RWPE2 (cell line): ENCODE results near the gene BANK1.

Experiments
- ATAC-seq: fragments of 200-7000 bp; cut with Tn5 transposase; 3 replicates; pipeline ENCODE4 v1.9.1; 2021; ENCODE audit warnings: low read depth
- DNase-seq: peaks from one replicate; pipeline ENCODE4 v3.0.0-alpha.2; 2020; ENCODE audit warnings: low spot score
- H3K27ac ChIP-seq: fragments of 450-650 bp; 2 replicates; pipeline ENCODE4 v1.5.1; 2017; ENCODE audit warnings: mild to moderate bottlenecking; ENCODE audit not compliant: poor library complexity, severe bottlenecking
- H3K27me3 ChIP-seq: fragments of 250-450 bp; sonication (Bioruptor Pico); 2 replicates; pipeline ENCODE4 v1.5.1; 2021; ENCODE audit warnings: mild to moderate bottlenecking, moderate library complexity; ENCODE audit not compliant: insufficient read depth, poor library complexity, severe bottlenecking
- H3K36me3 ChIP-seq: fragments of 250-450 bp; sonication (Bioruptor Pico); 2 replicates; pipeline ENCODE4 v1.5.1; 2020; ENCODE audit warnings: low read depth, mild to moderate bottlenecking, moderate library complexity
- H3K4me1 ChIP-seq: fragments of 250-450 bp; sonication (Bioruptor Pico); 2 replicates; pipeline ENCODE4 v1.5.1; 2021; ENCODE audit warnings: mild to moderate bottlenecking, moderate library complexity; ENCODE audit not compliant: insufficient read depth, poor library complexity, severe bottlenecking
- H3K4me3 ChIP-seq: fragments of 250-450 bp; sonication (Bioruptor Pico); 2 replicates; pipeline ENCODE4 v1.5.1; 2021; ENCODE audit warnings: mild to moderate bottlenecking, moderate library complexity; ENCODE audit not compliant: severe bottlenecking
- H3K9me3 ChIP-seq: fragments of 250-450 bp; sonication (Bioruptor Pico); 2 replicates; pipeline ENCODE4 v1.5.1; 2021; ENCODE audit warnings: mild to moderate bottlenecking, moderate library complexity; ENCODE audit not compliant: severe bottlenecking
- CTCF ChIP-seq: fragments of 450-650 bp; IDR thresholded peaks from one replicate; pipeline ENCODE4 v1.5.1; 2017; ENCODE audit warnings: mild to moderate bottlenecking, moderate library complexity; ENCODE audit not compliant: poor library complexity, severe bottlenecking

The BANK1 gene

GRCh38 chr4:102037566-102037965, 247.0 kb downstream of the BANK1 start:
- no peaks in the 10 kb centered on the region for H3K27me3 ChIP-seq
- H3K4me1 ChIP-seq: no peaks in the 10 kb centered on the region
- no peak overlapping the region for H3K4me3 ChIP-seq
- no peaks in the 10 kb centered on the region for H3K36me3 ChIP-seq
- no peaks in the 10 kb centered on the region for H3K9me3 ChIP-seq
- ATAC-seq: no peak
- H3K27ac ChIP-seq: no peak overlapping the region
- no peak for TF ChIP-seq CTCF
- no peak for DNase-seq

GRCh38 chr4:102042871-102043802, 252.6 kb downstream of the BANK1 start:
- TF ChIP-seq CTCF: no peak
- Histone ChIP-seq H3K36me3 (no peaks in the 10 kb centered on the region), H3K9me3 (no peaks in the 10 kb centered on the region), H3K27ac (no peak overlapping the region), H3K27me3 (no peaks in the 10 kb centered on the region), H3K4me3 (no peak overlapping the region), H3K4me1 (no peaks in the 10 kb centered on the region)
- DNase-seq (no peak), ATAC-seq (no peak)

- ATAC-seq: no peak
- no peaks in the 10 kb centered on the region for H3K9me3 ChIP-seq
These were observed 257.1 kb downstream of the BANK1 start for GRCh38 chr4:102047616-102048015.

GRCh38 chr4:102055805-102056204, 265.3 kb downstream of the BANK1 start:
- Histone ChIP-seq H3K4me3 (no peak overlapping the region), H3K27ac (no peak overlapping the region), H3K27me3 (no peaks in the 10 kb centered on the region), H3K36me3 (no peaks in the 10 kb centered on the region), H3K9me3 (no peaks in the 10 kb centered on the region), H3K4me1 (no peaks in the 10 kb centered on the region)
- DNase-seq (no peak), ATAC-seq (no peak; the same call in 2 of the 3 replicates)
- TF ChIP-seq CTCF: no peak

More at GRCh38 chr4:102047616-102048015, 257.1 kb downstream of the BANK1 start:
- DNase-seq: no peak
- Histone ChIP-seq H3K4me1 (no peaks in the 10 kb centered on the region), H3K27ac (no peak overlapping the region), H3K36me3 (no peaks in the 10 kb centered on the region), H3K27me3 (no peaks in the 10 kb centered on the region), H3K4me3 (no peak overlapping the region)
- TF ChIP-seq CTCF: no peak

GRCh38 chr4:102057122-102057521, 266.6 kb downstream of the BANK1 start:
- H3K27me3 ChIP-seq: no peaks in the 10 kb centered on the region
- H3K4me1 ChIP-seq: no peaks in the 10 kb centered on the region
- no peak for DNase-seq
- no peak for TF ChIP-seq CTCF
- H3K27ac ChIP-seq: no peak overlapping the region
- no peaks in the 10 kb centered on the region for H3K36me3 ChIP-seq
- H3K9me3 ChIP-seq: no peaks in the 10 kb centered on the region
- H3K4me3 ChIP-seq: no peak overlapping the region
- ATAC-seq: no peak
